ENCODE results near the gene MAPK10.

DNA sequence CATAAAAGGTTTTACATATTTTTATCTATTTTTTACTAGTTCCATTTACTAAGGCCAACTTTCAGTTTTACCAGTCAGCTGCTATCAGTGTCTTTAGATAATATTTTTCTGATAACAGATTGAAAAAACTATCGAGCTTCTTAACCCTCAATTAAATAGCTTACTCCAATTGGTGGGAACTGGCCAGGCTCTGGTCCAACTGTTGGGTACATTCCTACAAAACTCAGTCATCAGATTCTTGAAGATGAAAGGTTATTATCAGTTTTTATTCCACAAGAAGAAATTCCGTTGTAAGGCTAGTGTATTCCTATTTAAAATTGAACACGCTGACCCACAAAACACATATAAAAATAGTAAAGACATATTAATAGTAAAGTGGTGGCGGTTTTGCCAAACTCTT lies 346.2 kb downstream of the MAPK10 start:
- TF ChIP-seq SIN3A (IDR thresholded peaks at IDR 0.05; ENCODE audit: borderline replicate concordance, insufficient read depth, low read length) (no peak), FOXP2 (optimal IDR thresholded peaks at IDR 0.05; ENCODE audit: borderline replicate concordance, extremely low read depth, extremely low read length, insufficient read depth) (no peak)
- TF ChIP-seq, protein P1, sequence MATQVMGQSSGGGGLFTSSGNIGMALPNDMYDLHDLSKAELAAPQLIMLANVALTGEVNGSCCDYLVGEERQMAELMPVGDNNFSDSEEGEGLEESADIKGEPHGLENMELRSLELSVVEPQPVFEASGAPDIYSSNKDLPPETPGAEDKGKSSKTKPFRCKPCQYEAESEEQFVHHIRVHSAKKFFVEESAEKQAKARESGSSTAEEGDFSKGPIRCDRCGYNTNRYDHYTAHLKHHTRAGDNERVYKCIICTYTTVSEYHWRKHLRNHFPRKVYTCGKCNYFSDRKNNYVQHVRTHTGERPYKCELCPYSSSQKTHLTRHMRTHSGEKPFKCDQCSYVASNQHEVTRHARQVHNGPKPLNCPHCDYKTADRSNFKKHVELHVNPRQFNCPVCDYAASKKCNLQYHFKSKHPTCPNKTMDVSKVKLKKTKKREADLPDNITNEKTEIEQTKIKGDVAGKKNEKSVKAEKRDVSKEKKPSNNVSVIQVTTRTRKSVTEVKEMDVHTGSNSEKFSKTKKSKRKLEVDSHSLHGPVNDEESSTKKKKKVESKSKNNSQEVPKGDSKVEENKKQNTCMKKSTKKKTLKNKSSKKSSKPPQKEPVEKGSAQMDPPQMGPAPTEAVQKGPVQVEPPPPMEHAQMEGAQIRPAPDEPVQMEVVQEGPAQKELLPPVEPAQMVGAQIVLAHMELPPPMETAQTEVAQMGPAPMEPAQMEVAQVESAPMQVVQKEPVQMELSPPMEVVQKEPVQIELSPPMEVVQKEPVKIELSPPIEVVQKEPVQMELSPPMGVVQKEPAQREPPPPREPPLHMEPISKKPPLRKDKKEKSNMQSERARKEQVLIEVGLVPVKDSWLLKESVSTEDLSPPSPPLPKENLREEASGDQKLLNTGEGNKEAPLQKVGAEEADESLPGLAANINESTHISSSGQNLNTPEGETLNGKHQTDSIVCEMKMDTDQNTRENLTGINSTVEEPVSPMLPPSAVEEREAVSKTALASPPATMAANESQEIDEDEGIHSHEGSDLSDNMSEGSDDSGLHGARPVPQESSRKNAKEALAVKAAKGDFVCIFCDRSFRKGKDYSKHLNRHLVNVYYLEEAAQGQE (IDR thresholded peaks at IDR 0.05; ENCODE audit: insufficient read depth in 1 of 2, low read depth in 2 of 2, low read length in 2 of 2), result no peak

All from PFSK-1 (cell line).